Epidermal melanocyte (primary cell): ENCODE results near the gene URB1.
A peak's percentile ranks its signal among the peaks of the same experiment; 100 is the strongest.
"Not testable (repeated sequence)": the region's sequence is repeated elsewhere in the genome, so short reads cannot be mapped to it uniquely, and the experiment has no call there.

Experiments
- DNase-seq: peaks from one replicate; pipeline ENCODE4 v3.0.0; 2011; ENCODE audit warnings: low spot score; ENCODE audit not compliant: insufficient read length

Gene URB1

DNA sequence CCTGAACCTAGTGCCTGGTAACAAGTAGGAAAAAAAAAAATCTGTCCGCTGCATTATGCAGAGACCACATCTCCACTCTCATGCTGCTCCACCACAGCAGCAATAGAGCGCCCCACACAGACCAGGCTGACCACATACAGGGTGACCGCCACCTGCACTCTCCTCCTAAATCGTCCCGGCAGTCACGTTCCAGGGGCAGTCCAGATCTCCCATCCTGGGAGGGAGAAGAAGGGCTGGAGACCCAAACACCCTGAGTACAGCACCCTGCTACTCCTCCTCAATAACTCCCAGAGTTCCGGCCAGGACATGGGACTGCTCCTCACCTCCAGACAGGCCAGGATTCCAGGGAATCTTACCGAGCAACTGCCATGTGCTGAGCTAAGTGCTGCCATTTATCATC, 15.3 kb downstream of the URB1 start:
- no peak for DNase-seq

DNA sequence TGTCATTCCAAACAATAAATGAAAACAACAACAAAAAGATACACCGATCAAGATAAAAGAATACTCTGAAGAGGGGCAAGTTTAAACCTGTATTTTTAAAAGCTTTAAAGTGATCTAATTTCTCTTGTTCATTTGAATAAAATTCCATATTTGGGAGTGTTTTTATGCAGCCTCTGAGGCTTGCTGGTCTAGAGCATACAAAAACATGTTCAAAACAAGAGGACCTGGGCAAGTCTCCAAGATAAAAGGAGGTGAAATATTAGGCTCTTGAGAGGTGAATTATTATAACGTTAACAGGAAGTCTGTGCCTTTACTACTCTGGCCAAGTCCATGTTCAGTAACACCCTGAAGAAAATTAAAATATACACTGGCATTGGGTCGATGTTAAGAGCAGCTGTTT, 20.1 kb downstream of the URB1 start:
- no peak for DNase-seq

- no peak for DNase-seq
Observed at GRCh38 chr21:32371913-32372314, 20.9 kb downstream of the URB1 start.

DNA sequence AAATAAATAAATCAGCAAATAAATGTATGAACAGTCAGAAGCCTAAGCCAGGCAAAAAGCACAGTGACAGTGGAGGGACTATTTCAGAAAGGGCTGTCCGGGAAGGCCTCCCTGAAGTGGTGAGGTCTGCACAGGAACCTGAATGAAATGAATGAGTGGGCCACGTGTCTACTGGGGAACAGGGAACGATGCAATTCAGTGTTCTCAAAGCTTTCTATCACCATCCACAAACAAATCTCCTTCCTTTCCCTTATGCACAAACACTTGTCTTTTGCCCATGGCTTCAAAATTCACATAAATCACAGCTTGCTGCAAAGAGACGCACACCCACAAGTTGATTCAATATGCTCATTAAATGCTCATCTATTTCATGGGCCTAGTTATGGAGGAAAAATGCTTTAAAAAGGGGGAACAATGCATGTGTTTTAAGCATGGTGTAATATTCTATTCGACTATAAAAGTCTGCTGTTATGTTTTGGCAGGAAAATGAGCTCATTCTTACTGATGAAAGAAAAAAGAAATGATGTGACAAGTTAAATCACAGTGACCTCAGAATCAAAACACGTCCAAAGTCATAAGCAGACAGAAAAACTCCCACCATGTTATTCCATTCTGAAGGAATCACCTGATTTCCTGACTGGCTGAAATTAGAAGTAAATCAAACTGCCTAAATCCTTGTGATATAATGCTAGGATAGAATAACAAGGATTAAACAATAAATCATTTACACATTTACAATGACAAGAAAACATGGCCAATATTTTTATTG, 21.6 kb downstream of the URB1 start:
- DNase-seq, result no peak

DNA sequence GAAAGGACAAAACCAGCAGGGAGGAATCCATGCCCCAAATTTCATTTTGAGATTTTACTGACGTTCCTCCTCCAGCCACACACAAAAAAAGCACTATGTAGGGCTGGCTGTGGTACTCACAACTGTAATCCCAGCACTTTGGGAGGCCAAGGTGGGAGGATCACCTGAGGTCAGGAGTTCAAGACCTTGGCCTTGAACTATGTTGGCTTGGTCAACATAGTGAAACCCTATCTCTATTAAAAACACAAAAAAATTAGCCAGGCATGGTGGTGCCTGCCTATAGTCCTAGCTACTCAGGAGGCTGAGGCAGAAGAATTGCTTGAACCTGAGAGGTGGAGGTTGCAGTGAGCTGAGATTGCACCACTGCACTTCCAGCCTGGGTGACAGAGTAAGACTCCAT, 23.9 kb downstream of the URB1 start:
- not testable (repeated sequence) for DNase-seq

DNA sequence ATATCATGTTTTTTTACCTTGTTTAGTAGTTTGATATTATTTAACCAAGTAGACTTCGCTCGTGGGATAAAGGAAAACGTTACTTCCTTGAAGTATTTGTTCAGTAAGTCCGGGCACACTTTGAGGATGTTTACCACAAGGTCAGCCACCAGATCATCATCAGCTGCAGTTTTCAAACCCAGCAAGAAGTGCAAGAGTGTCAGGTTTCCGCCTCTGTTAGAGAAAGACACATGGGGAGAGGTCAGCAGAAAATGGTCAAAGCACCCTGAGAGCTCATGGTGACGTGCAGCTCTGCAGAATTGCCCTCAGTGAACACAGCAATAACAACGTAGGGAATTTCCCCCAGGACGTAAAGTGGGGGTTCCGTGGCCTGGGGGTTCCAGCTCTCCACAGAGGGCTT, 24.4 kb downstream of the URB1 start:
- no peak for DNase-seq

DNA sequence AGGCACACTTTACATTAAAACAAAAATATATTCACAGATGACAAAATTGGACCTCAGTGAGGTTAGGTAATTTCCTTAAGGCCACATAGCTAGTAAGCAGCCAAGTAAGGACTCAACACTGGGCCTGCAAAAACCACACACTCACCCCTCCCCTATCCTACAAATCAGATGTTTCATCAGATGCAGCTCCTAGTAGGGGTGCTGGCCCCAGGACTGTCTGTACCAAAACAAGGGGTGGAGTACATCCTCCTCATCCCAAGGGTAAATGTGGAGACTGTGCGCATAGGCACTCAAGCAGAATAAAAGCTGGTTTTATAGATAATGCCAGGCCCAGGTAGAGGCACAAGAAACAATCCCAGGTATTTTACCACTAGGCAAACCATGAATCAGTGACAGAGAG, 25.7 kb downstream of the URB1 start:
- no peak for DNase-seq

DNA sequence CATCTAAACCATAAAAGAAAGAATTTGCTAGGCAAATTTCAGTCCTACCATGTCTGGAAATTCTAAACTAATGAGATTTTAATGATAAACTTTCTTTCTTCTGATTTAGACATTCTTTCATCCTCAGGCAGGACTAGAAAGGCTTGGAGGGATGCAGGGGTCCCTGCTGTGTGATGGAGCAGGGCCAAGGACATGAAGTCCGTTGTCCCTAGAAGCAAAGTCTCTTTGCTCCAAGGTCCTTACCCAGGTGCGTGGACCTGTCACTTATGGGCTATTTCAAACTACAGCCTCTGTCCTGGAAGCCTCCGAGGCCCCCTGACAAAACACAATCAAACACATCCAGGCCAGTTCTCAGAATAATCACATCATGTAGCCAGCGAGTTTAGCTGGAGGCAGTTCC, 26.6 kb downstream of the URB1 start:
- DNase-seq, result no peak

- DNase-seq, result no peak
Observed at GRCh38 chr21:32364796-32365195, 28.0 kb downstream of the URB1 start.

- peak; percentile 25 for DNase-seq
Observed at GRCh38 chr21:32364387-32364786, 28.4 kb downstream of the URB1 start.

DNA sequence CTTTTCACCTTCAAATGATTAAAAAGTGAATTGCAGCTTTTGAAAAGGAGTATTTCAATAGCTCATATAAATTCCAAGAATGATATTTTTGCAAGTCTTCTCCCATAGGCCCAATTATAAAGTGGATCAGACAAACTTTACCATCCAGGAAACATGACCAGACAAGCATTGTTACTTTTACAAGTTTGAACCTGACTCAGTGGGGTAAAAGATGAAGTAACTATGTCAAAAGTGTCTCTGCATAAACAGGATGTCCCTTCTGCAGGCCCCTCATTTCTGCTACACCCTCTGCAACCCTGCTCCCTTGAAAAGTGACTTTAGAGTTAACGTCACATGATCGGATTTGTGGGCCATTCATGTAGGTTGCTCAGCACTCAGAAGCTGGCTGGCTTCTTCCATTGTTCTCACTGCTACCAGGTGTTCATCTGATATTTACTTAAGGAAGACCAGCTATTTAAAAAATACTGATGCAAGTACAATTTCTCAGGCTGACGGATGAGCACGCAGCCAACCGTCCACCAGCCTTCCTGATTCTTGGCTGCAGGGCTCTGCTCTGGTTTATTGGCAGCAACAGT, 32.3 kb downstream of the URB1 start:
- DNase-seq, result no peak

DNA sequence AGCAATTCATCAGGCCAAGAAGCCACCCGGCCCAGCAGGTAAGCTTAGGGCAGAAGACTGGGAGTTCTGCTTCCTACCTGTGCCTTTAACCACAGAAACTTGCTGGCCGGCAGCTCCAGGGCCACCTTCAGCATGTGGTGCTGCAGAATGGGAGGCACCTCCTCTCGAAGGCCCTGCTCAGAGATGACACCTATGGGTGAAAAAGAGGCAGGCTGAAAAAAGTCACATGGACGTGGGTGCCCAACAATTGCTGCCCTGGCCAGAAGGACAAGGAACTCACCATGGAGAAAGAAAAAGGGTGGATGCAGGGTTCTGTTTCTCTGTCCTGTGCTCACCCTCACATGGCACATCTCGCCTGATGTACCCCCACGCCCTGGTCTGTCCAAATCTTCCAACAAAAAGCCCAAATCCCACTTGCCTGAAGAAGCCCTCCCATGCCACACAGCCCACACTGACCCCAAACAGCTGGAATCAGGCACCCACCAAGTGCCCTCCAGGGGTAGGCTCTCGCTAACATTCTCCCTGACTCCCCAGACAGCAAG, 33.0 kb downstream of the URB1 start:
- no peak for DNase-seq

DNA sequence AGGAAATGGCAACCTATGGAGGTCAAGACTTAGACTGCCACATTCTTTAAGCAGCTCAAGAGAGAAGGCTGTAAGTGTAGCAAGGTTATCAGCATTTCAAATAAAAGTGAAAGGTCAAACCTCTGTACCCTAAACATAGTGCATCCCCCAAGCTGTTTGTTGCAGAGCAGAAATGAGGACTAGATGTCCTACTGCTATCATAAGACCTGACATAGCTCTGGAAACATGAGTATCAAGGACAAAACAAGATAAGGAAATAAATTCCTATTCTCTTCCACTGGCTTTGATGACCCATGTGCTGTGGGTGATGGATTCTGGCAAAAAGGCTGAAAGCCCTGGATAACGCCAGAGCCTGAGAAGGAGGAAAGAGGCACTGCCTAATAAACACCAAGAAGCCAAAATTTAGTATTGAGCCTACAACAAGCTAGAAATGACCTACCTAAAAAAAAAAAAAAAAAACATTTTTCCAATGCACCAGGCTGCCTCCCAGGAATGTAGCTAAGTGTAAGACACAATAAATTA, 35.9 kb downstream of the URB1 start:
- no peak for DNase-seq

DNA sequence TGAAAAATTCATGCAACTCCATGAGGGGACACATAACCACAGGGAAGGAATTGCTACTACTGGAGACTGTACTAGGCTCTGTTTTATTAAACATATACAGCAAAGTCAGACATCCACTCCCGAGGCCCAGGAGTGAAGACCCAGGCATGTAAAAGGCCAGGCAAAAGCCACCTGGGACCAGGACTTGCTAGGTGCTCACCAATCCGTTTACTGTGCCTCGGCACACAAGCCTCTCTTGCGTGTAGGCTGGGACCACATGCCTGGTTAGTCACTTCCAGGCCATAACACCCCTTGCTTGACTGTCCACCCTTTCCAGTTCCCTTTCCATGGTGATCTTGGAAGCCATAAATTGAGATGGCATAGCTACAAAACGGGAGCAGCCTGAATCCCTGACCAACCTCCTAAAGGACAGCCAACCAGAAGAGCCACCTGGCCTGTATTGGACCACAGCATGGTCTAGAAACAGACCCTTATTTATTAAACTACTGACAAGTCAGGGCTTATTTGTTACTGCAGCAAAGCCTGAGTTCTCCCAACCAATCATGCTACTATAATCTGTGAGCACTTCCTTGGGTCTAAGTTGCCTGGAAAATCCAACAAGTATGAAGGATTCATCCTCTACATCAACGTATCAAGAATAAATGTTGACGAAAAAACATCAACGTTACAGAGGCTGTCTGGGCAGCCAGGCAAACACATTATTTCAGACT, 39.7 kb downstream of the URB1 start:
- no peak for DNase-seq

DNA sequence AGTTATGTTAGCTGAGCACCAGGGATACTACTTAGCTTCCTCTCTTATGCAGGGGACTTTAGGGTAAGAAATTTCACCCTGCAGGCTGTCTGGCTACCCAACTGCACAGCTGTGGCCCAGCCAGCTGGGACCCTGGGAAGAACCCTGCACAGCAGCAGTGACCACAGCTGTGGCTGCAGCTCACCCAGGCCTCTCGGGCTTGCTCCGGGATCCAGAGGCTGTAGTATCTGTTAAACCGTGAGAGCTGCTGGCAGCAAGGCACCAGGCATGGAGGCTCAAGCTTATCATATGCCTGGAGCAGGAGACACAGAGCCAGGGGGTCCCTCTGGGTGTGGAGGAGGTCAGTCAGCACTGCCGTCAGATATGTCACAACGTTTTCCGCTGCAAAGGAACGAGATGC, 40.3 kb downstream of the URB1 start:
- DNase-seq, result no peak

GRCh38 chr21:32351428-32351827, 41.4 kb downstream of the URB1 start:
- no peak for DNase-seq

DNA sequence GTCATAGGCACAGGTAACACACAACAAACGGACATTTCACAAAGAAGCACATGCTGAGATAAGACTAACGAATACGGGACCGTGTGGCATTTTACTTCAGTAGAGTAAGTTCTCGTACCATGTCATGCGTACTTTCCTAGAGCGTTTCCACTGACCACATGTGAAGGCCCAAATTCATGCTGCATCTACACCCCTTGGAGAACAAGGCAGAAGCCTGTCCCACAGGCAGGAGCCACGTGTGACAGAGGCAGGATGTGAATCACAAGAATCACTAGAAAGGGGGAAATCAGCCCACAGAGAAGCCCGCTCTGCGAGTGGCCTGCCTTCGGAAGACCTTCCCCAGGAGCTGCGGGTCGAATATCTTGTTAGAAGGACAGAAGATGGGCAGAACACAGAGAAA, 41.8 kb downstream of the URB1 start:
- DNase-seq, result no peak

- DNase-seq, result no peak
Observed at GRCh38 chr21:32350211-32350980, 42.4 kb downstream of the URB1 start.

- DNase-seq, result no peak
Observed at GRCh38 chr21:32349333-32349944, 43.4 kb downstream of the URB1 start.

DNA sequence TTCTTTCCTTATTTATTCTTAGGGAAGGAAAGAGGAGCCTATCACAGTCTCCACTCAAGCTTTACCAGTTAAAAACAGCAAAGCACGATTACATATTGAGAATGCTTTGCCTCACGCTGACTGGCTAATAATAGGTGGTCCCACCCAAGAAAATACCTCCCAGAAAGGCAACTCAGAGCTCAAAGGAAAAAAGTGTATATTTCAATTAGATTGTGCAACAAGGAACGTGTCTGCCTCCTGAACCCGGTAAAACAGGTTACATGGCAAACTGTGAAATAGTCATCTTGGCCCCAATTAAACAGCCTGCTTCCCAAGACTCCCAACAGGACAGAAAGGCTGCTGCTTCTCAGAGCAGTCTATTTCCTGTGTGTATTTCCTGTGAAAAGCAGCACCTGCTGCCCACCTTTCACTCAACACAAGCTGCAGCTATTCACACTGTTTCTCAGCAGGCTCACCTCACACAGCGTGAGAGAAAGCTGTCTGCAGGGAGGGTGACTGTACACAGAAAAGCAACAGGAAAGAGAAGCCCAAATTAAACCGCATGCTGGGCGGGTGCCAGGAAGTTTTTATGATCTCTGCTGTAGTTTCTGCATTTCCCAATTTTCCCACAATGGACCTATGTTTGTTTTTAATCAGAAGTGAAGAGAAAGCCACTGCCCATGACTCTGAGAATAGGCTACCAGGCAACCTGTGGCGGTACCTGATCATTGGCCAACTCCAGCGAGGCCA, 44.0 kb downstream of the URB1 start:
- DNase-seq, result no peak
